ENCODE results near the gene ACE.

The ACE gene

DNA sequence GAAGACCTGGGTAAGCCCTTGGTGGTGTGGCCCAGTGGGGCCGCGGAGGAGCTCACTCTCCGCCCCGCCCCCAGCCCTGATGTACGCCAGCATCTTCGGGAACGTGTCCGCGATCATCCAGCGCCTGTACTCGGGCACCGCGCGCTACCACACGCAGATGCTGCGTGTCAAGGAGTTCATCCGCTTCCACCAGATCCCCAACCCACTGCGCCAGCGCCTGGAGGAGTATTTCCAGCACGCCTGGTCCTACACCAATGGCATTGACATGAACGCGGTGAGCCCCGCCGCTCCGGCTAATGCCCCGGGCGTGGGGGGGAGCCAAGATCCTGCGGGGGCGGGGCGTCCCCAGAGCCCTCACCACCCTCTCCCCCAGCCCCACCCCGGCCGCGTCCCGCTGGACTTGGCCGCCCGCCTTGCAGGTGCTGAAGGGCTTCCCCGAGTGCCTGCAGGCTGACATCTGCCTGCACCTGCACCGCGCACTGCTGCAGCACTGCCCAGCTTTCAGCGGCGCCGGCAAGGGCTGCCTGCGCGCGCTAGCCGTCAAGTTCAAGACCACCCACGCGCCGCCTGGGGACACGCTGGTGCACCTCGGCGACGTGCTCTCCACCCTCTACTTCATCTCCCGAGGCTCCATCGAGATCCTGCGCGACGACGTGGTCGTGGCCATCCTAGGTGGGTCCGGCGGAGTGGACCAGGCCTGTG is 61.3 kb downstream of the ACE start:
- TF ChIP-seq, protein P1, sequence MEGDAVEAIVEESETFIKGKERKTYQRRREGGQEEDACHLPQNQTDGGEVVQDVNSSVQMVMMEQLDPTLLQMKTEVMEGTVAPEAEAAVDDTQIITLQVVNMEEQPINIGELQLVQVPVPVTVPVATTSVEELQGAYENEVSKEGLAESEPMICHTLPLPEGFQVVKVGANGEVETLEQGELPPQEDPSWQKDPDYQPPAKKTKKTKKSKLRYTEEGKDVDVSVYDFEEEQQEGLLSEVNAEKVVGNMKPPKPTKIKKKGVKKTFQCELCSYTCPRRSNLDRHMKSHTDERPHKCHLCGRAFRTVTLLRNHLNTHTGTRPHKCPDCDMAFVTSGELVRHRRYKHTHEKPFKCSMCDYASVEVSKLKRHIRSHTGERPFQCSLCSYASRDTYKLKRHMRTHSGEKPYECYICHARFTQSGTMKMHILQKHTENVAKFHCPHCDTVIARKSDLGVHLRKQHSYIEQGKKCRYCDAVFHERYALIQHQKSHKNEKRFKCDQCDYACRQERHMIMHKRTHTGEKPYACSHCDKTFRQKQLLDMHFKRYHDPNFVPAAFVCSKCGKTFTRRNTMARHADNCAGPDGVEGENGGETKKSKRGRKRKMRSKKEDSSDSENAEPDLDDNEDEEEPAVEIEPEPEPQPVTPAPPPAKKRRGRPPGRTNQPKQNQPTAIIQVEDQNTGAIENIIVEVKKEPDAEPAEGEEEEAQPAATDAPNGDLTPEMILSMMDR (IDR thresholded peaks at IDR 0.05) = no peak
- DNase-seq (ENCODE audit: low spot score) = no peak
- Histone ChIP-seq H3K4me3 (peak overlapping the region; percentile 52), H3K27ac (no peak overlapping the region)

DNA sequence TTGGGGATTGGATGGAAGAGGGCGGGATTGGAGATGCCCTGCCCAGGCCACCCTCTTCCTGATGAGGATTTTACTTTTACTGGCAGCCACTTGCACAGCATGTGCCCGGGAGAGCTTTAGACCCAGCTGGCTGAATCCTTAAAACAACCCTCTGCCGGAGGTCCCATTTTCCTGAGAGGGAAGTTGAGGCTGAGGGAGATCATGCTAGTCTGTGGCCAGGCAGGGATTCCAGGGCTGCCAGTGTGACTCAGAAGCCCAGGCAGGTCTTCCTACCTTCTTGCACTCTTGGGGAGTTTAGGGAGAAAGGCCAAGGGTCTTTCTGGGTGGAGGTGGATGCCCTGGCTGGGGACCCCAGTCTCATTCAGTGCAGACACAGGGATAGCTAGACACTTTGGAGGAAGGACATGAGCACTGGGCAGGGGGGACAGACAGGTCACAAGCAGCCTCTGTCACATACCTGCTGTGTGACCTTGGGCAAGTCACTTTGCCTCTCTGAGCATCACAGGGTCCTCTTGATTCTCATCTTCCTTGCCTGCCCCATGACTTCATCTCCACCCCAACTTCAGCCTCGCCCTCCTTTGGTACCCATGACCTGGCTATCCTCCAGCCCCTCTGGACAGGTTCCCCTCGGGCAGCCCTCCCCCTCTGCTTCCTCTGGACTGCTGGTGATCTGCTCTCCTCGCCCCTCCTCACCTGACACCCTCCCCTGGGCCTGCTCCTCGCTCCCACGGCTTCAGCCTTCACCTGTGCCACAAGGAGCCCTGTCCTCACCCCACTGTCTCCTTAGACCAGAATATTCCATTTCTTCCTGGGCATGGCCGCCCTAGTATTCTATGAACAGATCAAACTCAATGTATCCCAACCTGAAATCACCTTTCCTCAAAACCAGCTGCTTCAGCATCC is 62.1 kb downstream of the ACE start:
- H3K27ac ChIP-seq = no peak overlapping the region
- DNase-seq (ENCODE audit: low spot score) = no peak
- H3K4me3 ChIP-seq = peak overlapping the region; percentile 52
- TF ChIP-seq, protein P1 (IDR thresholded peaks at IDR 0.05) = no peak

DNA sequence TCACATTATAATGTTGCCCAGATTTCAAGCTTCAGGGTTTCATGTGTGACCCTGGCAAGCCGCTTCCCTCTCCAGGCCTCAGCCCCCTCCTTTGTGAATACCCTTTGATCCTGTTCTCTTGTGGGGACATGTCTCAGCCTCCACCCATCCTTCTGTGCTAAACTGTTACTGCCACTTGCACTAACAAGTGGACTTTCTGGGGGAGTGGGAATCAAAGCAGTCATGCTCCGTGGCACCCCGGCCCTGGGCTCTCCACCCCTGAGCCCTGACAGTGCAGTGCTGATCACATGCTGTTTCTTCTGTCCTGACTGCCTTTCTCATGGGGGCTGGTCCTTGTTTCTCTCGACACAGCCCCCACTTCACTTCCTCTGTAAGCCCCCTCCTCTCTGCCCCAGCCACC is 63.7 kb downstream of the ACE start:
- Histone ChIP-seq H3K4me3 (no peak overlapping the region), H3K27ac (no peak overlapping the region)
- TF ChIP-seq, protein P1 (IDR thresholded peaks at IDR 0.05) = no peak
- DNase-seq (ENCODE audit: low spot score) = no peak

DNA sequence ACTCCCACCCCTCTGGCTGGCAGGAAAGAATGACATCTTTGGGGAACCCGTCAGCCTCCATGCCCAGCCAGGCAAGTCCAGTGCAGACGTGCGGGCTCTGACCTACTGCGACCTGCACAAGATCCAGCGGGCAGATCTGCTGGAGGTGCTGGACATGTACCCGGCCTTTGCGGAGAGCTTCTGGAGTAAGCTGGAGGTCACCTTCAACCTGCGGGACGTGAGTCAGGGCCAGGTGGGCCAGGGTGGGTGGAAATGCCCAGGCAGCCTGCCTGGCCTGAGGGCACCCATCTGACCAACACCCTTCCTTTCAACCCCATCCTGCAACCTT is 65.3 kb downstream of the ACE start:
- DNase-seq (ENCODE audit: low spot score) = no peak
- Histone ChIP-seq H3K4me3 (no peak overlapping the region), H3K27ac (no peak overlapping the region)
- TF ChIP-seq, protein P1 (IDR thresholded peaks at IDR 0.05) = no peak

DNA sequence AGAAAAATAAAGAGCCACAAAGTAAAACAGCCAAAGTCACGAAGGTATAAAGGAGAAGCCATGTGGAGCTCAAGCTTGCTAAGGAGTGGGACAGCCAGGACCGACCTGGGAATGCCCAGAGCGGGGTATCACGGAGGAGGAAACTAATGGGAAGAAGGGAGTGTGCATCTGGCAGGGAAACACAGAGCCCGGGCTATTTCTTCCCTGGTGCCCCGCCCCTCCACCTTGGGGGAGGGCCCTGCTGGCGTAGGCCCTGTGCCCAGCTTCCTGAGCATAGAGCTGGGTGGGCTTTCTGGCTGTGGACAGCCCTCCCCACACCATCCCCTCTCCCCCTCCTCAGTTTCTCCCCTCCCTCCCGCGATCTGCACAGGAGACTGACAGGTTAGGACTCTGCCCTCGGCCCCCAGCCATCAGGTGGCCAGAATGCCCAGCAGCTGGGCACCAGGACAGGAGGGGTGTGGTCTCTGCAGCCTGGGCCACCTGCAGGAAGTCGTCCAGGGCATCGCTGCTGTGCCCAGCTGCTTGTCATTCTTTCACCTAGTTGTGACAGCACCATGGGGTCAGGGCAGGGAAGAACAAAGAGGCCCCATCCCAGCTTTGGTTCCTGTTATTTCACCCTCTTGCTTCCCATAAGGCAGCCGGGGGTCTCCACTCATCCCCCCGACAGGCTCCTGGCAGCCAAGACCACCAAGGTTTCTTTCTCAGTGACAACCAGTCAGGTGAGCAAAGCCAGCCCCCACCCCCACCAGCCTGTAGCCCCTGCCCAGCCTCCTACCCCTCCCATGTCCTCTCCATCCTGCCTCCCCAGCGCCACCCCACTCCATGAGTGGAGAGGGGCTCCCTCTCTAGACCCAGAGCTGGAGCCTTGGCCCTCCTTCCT is 66.3 kb downstream of the ACE start:
- DNase-seq (ENCODE audit: low spot score) = peak; percentile 63
- TF ChIP-seq, protein P1 (IDR thresholded peaks at IDR 0.05) = no peak
- Histone ChIP-seq H3K27ac (no peak overlapping the region), H3K4me3 (no peak overlapping the region)

DNA sequence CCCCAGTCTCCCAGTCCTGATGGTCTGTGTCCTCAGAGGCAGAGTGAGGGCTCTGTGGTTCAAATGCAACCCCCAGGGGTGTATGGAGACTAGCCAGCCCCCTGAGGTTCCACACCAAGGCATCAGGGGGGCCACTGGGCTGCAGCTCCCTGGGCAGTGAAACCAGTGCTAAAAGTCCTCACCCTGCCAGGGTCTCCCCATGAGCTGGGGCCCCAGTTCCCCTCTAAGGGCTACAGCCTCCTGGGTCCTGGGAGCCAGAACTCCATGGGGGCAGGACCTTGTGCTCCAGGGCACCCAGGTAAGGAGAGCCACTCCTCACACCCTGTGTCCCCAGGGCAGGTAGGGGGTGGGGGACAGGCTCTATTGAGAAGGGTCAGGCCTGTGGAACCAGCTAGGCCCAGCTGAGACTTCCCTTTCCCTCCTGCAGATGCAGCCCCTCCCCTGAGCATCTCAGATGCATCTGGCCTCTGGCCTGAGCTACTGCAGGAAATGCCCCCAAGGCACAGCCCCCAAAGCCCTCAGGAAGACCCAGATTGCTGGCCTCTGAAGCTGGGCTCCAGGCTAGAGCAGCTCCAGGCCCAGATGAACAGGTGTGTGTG is 67.1 kb downstream of the ACE start:
- H3K4me3 ChIP-seq = no peak overlapping the region
- no peak for DNase-seq (ENCODE audit: low spot score)
- TF ChIP-seq, protein P1 (IDR thresholded peaks at IDR 0.05) = no peak
- no peak overlapping the region for H3K27ac ChIP-seq

Data from coronary artery (tissue), 2 donors.